NCI-H226 (cell line): ENCODE data around the gene TIAM1.
A peak's percentile ranks its signal among the peaks of the same experiment; 100 is the strongest.
"Not testable (repeated sequence)": the region's sequence is repeated elsewhere in the genome, so short reads cannot be mapped to it uniquely, and the experiment has no call there.

Experiments
- DNase-seq: peaks from one replicate; pipeline ENCODE4 v3.0.0-alpha.2; 2015

TIAM1 gene

DNA sequence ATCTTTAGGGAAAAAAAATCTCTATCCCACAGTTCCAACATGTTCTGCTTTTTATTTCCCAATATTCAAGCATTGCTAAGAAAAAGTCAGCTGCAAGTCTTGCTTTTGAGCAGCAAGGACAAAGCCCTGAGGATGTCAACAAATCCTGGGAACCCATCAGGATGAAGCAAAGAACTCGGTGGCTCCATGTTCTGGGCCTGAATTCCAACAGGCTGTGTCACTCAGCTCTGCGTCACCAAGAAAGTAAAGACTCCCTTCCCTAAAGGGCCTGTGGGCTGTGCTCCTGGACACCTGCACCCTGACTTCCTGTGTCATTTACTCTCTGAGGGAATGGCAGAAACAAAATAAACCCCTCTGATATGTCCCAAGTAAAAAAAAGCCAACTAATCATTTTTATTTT, 95.5 kb downstream of the TIAM1 start:
- no peak for DNase-seq

DNA sequence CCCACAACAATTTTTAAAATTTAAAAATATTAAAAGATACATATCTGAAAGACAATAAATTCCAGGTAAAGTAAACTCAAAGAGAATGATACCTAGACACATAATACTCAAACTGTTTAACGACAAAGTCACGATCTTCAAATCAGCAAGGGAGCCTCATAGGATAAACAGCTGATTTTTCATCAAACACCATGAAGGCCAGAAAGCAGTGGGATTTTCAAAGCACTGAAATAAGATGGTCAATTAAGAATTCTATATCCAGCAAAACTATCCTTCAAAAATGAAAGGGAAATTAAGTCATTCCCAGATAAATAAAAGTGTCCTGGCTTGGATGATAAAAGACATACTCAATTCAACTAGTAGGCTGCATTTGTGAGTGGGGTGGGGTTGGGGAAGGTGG, 100.5 kb downstream of the TIAM1 start:
- no peak for DNase-seq

DNA sequence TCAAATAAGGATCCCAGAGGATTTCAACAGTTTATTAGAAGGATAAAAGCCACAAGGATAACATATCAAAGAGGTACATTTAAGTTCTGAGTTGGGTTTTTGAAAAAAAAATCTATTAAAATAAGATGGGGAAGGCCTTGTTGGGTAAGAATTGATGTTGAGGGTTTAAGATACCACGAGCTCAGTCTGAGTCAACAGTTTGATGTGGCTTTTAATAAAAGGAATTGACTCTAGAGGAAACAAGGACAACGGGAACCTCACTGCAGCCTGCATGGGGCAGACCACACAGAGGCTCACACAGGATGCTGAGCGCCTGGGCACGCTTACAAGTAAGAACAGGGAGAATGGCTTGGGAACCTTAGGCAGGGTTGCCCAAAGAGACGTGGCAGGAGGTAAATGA, 107.5 kb downstream of the TIAM1 start:
- DNase-seq: peak; percentile 34

DNA sequence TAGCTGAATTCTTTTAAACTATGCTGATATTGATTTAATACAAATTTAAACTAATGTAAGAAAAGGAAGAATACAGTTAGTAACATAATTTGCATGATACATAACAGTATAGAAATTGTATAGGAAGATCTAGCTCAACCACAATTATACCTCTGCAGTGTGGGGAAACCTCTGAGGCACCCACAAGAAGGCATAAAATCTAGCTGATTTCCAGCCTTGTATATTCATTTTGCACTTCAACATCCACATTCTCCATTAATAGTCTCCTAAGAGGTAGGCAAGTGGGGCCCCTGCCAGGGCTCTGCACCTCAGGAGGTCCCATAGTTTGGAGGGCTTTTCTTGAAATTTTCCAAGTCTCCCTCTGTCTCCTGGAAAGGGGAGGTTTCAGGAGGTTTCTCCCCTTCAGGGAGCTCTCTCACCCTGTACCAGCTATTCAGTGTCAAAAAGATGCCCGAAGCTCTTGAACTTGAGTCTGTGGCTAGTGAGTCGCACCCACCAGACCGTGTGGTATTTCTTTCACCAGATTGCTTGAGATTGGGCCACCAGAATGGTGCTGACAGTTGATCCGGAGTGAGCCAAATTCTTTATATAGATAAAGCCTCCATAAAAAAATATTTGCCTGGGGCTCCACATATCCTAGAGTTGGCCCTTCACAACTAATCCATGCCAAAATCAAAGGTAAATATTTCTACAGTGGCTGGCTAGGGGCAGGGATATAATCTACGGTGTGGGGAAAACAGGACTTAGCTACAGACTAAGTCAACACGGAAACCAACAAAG, 108.2 kb downstream of the TIAM1 start:
- DNase-seq: peak; percentile 86

DNA sequence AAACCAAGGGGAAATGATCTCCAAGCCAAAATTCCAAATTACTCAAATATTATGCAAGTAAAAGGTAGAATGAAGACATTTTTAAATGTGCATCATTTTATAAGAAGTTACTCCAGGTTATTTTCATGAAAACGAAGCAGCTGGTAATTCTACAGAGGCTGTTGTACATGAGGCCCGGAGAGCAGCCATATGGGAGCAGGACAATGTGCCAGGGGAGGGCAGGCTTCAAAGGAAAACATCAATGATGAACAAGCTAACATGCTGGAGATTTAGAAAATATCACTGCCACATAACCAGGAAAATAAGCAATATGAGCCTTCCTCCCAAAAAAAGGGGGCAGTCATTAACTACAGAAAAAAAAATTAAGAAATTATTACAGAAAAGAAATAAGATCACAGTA, 109.1 kb downstream of the TIAM1 start:
- no peak for DNase-seq

DNA sequence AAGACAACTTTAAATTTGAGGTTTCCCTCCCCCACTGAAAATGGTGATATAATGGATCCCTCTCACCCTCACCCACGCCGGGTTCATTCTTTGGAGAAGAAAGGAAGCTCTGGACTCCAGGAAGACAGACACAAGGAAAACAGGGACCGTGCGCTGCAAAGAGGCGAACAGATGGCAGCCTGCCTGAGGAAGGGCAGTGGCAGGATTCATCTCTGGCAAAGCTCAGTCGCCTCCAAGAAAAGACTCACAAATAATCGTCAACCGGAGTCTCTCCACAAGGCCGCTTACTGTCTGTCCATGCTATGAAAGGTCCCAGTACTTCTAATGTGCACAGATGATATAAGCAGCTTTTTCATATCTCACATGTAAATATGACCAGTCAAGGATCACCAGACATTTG, 110.3 kb downstream of the TIAM1 start:
- DNase-seq: no peak

DNA sequence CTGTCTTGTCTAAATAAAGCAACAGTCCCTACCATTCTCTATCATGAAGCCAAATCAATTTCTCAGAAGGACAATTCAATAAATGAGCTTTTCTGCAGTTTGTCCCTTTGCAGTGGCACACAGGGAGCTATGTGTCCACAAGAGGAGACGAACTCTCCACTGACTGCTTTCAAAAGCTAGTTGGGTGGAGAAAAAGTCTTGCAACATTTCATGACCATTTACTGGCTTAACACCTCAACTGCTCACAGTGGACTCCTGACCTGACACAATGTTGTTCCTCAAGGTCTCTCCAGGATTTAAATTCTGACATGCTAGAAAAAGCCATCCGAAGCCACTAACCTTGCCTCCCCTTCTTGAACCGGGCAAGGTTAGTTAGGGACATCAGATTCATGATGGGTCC, 111.7 kb downstream of the TIAM1 start:
- no peak for DNase-seq

DNA sequence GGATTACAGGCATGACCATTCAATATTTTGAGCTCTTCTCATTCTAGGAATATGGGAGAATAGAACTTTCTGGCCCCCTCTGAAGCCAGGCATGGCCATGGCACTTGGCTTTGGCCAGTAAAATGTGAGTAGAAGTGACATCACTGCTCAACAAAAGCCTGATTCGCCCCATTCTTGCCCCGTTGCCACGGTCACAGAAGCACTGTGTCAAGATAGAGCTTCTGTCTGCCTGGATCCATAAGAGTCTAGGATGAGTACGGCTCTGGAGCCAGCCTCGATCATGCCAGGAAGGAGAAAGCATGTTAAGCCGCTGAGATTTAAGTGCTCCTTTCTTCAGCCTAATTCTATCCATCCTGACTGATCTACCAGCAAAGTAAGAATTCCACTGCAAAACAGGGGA, 113.1 kb downstream of the TIAM1 start:
- no peak for DNase-seq

DNA sequence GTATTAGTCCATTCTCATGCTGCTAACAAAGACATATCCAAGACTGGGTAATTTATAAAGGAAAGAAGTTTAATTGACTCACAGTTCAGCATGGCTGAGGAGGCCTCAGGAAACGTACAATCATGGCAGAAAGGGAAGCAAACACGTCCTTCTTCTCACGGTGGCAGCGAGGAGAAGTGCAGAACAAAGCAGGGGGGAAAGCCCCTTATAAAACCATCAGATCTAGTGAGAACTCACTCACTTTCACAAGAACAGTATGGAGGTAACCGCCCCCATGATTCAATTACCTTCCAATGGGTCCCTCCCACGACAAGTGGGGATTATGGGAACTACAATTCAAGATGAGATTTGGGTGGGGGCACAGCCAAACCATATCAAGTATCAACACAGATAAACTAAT, 115.3 kb downstream of the TIAM1 start:
- DNase-seq: not testable (repeated sequence)

DNA sequence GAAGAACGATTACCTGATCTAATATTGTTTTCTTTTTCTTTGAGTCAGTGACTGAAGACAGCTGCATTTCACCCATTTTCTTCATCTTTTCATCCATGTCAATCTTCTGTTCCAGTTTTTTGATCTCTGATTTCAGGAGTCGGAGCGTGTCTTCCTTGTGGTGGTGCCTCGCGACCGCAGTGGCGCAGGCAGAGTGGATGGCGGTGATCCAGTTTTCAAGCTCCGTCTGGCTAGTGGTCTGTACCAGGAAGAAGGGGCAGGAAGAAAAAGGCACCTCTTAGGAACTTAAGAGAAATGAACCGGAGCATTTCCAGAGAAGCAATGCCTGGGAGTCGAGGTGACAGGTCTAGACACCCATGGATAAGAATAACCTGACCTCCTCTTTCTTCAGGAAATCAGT, 118.3 kb downstream of the TIAM1 start:
- DNase-seq: no peak

DNA sequence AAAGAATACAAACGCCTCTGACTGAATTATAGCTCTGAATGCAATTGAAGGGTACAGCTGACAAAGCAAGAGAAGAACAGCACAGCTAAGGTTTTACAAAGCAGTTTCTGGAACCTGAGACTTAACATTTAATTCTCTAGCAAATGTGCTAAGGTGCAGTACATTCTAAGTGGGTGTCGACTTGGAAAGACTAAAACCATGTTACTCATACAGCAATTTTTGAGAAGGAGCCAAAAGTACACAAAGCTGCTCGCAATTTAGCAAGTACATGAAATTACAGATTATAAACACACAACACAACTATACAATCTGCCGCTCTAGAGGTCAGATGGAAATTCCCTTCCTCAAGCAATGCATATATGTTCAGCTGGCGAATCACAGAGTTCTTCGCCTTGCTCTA, 121.9 kb downstream of the TIAM1 start:
- no peak for DNase-seq

DNA sequence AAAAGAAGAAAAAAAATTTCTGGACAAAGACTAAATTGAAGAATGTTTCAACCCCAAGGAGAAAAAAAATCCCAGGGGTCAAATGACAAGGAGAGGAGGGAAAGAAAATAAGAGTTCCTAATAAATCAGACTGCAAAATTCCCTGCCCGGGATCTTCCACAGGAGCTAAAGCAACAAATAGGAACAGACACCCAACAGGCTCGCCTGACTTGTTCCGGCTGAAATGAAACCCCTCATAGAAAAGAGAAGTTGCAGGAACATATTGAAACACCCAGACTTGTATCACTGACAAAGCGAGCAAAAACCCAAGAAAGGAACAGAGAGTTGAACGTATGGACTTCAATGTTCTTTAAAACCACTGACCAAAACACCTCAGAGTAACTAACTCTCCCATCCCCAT, 123.0 kb downstream of the TIAM1 start:
- DNase-seq: no peak

DNA sequence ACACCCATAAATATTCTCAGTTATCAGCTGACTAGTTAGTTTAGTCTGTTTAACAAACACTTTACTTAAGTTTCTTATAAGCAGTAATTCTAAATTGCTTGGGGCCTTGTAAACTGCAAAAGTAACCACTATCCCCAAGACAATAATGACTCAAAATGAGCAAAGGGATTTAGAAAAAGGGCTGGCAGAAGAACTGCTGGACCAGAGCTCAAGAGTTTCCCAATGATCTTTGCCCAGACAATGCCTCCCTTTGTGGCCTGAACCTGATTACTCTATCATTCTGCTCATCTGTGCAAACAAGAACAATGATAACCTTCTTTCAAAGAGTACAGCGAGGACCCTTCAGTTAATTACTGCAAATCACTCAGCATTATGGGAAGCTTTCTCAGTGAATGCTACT, 123.5 kb downstream of the TIAM1 start:
- no peak for DNase-seq

DNA sequence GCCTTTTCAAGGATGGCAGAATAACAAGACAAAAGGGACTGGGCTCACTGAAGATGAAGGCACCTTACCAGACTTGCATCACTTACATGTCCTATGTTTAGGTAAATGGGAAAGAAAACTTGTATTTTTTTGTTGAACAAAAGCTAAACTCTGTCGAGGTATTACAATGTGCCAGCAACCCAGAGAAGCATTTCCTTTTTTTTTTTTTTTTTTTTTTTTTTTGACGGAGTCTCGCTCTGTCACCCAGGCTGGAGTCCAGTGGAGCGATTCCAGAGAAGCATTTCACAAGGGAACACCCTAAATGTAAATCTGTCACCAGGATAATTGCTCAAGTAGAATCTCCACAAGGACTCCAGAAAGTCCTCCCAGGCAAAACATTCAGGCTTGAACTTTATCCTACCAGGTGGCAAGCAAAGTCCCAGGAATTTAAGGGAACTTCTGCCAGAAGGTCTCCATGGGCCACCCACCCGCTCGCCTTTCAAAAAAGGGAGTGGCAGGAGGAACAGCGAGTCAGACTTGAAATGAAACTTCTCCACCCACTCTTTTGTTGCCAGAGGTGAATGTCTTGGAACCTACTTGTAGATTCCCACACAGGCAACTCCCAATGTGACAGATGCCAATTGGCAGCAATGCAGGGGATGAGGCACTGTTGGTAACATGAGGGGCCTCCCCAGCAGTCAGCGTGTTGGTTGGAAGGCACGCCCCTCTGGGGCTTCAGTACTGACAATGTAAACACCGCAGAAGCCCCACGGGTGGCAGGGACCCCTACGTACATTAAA, 125.0 kb downstream of the TIAM1 start:
- peak; percentile 17 for DNase-seq

DNA sequence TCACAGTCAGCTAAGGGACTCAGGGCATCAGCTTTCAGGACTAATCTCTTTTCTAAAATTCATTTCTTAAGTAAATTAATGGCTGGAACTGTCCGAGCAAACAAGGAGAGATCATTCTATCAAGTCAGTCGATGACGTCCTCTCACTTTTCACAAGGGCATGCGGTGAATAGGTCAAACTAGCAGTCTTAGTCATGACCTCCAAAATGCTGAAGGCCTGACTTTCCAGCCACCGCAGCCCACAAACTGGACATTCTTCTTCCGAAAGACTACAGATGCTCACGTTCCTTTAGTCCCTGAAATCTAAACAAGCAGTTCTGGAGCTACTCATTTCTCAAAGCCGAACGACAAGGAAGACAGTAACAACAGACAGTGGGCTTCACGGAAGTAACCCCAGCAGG, 127.9 kb downstream of the TIAM1 start:
- no peak for DNase-seq

DNA sequence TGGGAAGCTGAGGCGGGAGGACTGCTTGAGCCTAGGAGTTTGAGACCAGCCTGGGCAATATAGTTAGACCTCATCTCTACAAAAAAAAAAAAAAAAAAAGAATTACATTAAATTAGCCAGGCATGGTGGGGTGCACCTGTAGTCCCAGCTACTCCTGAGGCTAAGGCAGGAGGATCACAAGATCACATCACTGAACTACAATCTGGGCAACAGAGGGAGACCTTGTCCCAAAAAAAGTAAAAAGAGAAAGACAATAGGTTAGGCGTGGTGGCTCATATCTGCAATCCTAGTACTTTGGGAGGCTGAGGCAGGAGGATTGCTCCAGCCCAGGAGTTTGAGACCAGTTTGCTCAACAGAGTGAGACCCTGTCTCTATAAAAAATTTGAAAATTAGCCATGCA, 130.3 kb downstream of the TIAM1 start:
- no peak for DNase-seq

DNA sequence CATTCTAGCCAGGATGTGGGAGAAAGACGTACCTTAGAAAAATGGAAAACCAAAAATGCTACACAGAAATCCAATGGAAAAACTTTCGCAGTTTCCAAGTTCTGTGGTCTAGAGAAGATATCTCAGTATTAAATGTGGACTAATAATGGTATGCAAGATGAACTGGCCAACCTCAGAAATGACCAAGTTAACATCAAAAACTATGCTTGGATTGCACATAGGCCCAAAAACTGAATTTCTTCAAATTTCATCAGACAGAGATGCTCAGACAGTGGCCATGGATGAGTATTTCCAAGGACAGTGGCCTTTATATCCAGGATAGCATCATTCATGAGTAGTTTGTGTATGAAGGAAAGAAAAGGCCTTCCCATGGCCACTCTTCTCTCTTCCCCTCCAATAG, 132.2 kb downstream of the TIAM1 start:
- no peak for DNase-seq

DNA sequence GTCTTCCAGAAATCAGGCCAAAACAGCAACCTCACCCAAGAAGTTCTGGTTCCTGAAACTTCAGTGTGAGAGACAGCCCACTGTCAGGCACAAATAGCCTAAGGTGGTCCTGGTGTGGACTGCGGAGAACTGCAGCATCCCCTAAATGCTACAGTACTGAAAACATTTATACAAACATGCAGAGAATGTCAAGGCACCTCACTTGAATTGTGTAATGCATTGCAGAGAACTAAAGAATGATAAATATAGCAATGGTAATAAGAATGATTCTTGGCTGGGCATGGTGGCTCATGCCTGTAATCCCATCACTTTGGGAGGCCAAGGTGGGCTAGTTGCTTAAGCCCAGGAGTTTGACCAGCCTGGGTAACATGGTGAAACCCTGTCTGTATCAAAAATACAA, 138.6 kb downstream of the TIAM1 start:
- DNase-seq: no peak

DNA sequence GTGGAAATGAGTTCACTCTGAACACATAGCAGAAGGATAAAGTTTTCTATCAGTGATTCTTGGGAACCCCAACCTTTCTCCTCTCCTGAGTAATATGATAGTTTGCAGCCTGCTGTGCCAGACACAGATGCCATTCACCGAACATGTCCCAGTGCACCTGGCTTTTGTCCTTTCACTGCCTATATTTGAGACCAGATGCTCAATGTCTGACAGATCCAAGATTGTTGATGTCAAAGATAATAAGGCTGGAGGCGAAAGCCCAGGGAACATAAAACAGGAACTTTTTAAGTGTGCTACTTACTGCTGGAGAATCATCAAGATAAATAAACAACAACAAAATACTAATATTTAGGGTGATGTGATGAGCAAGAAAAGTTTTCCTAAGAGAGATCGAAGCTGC, 139.3 kb downstream of the TIAM1 start:
- no peak for DNase-seq

DNA sequence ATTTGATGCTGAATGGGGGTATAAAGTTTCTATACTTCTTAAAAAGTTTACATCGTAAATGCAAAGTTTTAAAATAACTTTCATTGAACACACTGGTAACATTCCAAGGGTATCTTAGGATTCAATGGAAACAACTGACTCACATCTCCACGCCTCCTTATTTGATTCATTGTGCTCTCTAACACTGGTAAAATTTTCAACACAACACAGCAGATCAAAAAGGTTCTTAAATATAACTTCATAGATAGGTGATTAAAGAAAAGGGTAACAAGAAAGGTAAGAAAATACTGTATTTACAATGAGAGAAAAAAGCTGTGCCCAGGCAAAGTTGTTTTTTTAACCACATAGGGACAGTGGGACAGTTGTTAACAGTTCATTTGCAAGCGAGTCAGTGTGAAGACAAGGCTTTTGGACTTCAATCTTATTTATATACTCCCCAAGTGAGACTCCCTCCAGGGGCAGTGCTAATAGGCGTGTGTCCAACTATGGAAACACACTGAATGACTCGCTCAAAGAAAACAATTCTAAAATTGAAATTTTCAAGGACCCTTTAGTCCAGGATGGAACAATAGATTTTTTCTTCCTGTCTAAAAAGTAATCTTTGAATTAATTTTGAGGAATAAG, 140.5 kb downstream of the TIAM1 start:
- peak; percentile 26 for DNase-seq

DNA sequence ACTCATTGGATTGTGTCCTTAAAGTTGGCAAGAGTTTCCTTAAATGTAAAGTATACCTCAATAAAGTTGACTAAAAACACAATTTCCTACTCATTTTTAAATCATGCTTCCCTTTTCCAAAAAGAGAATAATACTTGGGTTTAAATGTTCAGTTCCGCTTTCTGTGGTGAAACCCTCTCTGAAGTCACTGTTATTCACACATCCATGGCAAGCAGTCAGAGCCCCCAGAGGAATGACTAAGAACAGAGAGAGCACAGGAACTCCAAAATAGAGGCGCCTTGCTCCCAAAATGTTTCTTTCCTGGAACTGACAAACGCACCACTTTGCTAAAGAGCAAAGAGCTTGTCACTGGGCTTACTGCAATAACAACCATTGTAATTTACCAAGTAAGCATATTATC, 142.5 kb downstream of the TIAM1 start:
- no peak for DNase-seq

DNA sequence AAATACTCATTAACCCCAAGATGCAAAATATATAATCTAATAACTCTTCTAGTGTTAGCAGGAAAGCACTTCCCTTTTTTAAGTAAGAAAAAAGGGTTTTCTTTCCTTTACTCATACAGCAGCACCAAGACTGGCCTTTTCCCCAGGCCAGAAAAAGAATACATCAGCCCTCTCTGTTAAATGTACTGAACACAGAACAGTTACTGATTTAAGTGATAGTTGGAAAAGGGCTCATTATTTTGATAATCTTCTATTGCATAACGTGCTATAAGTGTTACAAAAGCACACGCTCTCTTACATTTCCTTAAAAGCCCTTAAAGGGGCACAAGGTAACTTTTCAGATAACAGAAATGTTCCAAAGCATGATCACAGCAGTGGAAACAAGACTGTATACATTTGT, 142.9 kb downstream of the TIAM1 start:
- no peak for DNase-seq

DNA sequence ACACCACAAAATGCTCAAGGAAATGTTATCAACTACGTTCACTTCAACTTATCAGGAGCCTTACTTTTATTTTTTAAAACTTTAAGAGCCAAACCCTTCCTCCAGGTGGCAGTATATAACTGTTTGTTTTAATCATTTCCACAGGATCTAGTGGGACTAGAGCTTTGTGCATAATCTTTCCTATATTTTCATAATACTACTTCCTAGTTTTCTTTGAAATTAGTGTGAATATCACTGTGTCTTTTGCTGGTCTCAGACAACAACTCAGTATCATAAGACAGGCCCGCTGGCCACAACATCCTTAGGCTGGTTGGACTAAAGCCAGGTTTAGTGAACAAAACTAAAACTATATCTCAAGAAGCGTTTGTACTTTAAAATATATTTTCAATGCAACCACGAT, 145.5 kb downstream of the TIAM1 start:
- no peak for DNase-seq

DNA sequence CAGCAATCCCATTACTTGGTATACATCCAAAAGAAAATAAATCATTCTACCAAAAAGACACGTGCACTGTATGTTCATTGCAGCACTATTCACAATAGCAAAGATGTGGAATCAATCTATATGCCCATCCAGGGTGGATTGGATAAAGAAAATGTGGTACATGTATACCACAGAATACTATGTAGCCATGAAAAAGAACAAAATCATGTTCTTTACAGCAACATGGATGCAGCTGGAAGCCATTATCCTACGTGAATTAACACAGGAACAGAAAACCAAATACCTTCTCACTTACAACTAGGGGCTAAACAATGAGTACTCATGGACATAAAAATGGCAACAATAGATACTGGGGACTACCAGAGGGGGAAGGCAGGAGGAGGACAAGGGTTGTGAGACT, 147.3 kb downstream of the TIAM1 start:
- DNase-seq: no peak
